HCT116 (cell line): ENCODE measurements around the gene SORCS2. TPM values are rescaled to one million over a fixed set of nuclear protein-coding genes. Genes with fewer than 3 reads are reported as not detected.

ENCODE experiments used
- ATAC-seq: fragments of 200-7000 bp; cut with Tn5 transposase; 2 replicates; pipeline ENCODE4 v1.9.1; 2020; ENCODE audit warnings: mild to moderate bottlenecking, moderate library complexity
- BruUV-seq: library from RNA; stranded (reverse); fragments of 400-500 nt; replicated peaks from 2 replicates; lab custom pipeline; 2021; lab: Mats Ljungman, UMichigan
- CTCF ChIA-PET: fragments of 300-600 bp; sonication (Branson Sonifier 250); formaldehyde crosslinking; loops from one replicate; lab custom pipeline; 2021; ENCODE audit warnings: antibody characterized with exemption; lab: Charles Lee
- POLR2A ChIA-PET: fragments of 300-600, 350-600 bp; sonication (Branson Sonifier 250); formaldehyde crosslinking; loops from one replicate; lab custom pipeline; 2021; ENCODE audit warnings: antibody characterized with exemption; lab: Charles Lee
- RAD21 ChIA-PET, 2 experiments: fragments of 300-600 bp; sonication (Branson Sonifier 250); formaldehyde crosslinking; loops; one replicate each; lab custom pipeline; 2023; ENCODE audit warnings: low total read pairs in 2 of 2; ENCODE audit not compliant: uncharacterized antibody in 2 of 2, unreplicated experiment in 2 of 2, low non-redundant PET in 1 of 2; lab: Charles Lee
- DNase-seq: peaks from one replicate; pipeline ENCODE4 v3.0.0-alpha.2; 2010; ENCODE audit warnings: low read depth, low spot score
- H2AFZ ChIP-seq: fragments of 200-600 bp; shearing (Covaris generic), sonication (generic); 2 replicates; pipeline ENCODE4 v1.6.1; 2017; ENCODE audit warnings: low read depth, mixed run types, mixed read lengths, antibody characterized with exemption, low read length; ENCODE audit not compliant: poor library complexity, severe bottlenecking
- H3K27ac ChIP-seq: 2 replicates; pipeline ENCODE4 v1.5.1; 2012; ENCODE audit warnings: low read depth, low read length
- H3K27me3 ChIP-seq: fragments of 200-600 bp; sonication (generic); 2 replicates; pipeline ENCODE4 v1.6.1; 2016; ENCODE audit warnings: mixed run types, low read length, mixed read lengths; ENCODE audit not compliant: insufficient read depth
- H3K36me3 ChIP-seq, 2 experiments: fragments of 200-500 bp in 1 of 2; fragments of 200-600 bp in 1 of 2; sonication (Bioruptor generic) in 1 of 2; sonication (generic) in 1 of 2; 2 replicates each; pipeline versions ENCODE4 v1.5.1 to v1.6.1; 2014 to 2016; ENCODE audit warnings: low read length in 2 of 2, inconsistent platforms in 1 of 2, mixed read lengths in 1 of 2, mixed run types in 1 of 2; ENCODE audit not compliant: insufficient read depth in 2 of 2, control insufficient read depth in 1 of 2
- H3K4me1 ChIP-seq, 2 experiments: fragments of 200-600 bp in 1 of 2; sonication (generic) in 1 of 2; 2 replicates each; pipeline versions ENCODE4 v1.5.1 to v1.6.1; 2012 to 2017; ENCODE audit warnings: low read length in 2 of 2, inconsistent platforms in 1 of 2, mild to moderate bottlenecking in 1 of 2, mixed read lengths in 1 of 2, mixed run types in 1 of 2, moderate library complexity in 1 of 2; ENCODE audit not compliant: insufficient read depth in 2 of 2, control insufficient read depth in 1 of 2
- H3K4me2 ChIP-seq: fragments of 200-600 bp; sonication (generic); 2 replicates; pipeline ENCODE4 v1.6.1; 2017; ENCODE audit warnings: mixed run types, low read length, mixed read lengths
- H3K4me3 ChIP-seq, 2 experiments: fragments of 200-600 bp in 1 of 2; sonication (generic) in 1 of 2; replicated peaks in 1 of 2; 2 replicates each; pipeline ENCODE4 v1.5.1; 2011 to 2016; ENCODE audit warnings: low read length in 2 of 2, control low read depth in 1 of 2, low read depth in 1 of 2, mild to moderate bottlenecking in 1 of 2, mixed read lengths in 1 of 2, mixed run types in 1 of 2
- H3K79me2 ChIP-seq: fragments of 200-600 bp; sonication (generic); 2 replicates; pipeline ENCODE4 v1.6.1; 2017; ENCODE audit warnings: mild to moderate bottlenecking, mixed run types, low read length, moderate library complexity, mixed read lengths; ENCODE audit not compliant: insufficient read depth
- H3K9ac ChIP-seq: fragments of 200-600 bp; sonication (generic); 2 replicates; pipeline ENCODE4 v1.6.1; 2016; ENCODE audit warnings: low read length, mixed read lengths
- H3K9me2 ChIP-seq: fragments of 200-600 bp; sonication (generic), shearing (Covaris generic); 2 replicates; pipeline ENCODE4 v1.6.1; 2017; ENCODE audit warnings: mixed run types, mild to moderate bottlenecking, moderate library complexity; ENCODE audit not compliant: insufficient read depth
- H3K9me3 ChIP-seq, 2 experiments: fragments of 200-500 bp in 1 of 2; fragments of 200-600 bp in 1 of 2; sonication (Bioruptor generic) in 1 of 2; sonication (generic) in 1 of 2; 2 replicates each; pipeline ENCODE4 v1.6.1; 2014 to 2017; ENCODE audit warnings: low read length in 2 of 2, mixed read lengths in 2 of 2, inconsistent platforms in 1 of 2, low read depth in 1 of 2, mild to moderate bottlenecking in 1 of 2, mixed run types in 1 of 2, moderate library complexity in 1 of 2; ENCODE audit not compliant: control insufficient read depth in 1 of 2, insufficient read depth in 1 of 2
- H4K20me1 ChIP-seq: fragments of 200-600 bp; sonication (generic), shearing (Covaris generic); 2 replicates; pipeline ENCODE4 v1.6.1; 2017; ENCODE audit warnings: mixed run types, mild to moderate bottlenecking, moderate library complexity; ENCODE audit not compliant: insufficient read depth
- ATF3 ChIP-seq: IDR thresholded peaks from 2 replicates; pipeline ENCODE4 v1.6.1; 2012
- EZH2 ChIP-seq: fragments of 200-600 bp; sonication (generic); IDR thresholded peaks from 2 replicates; pipeline ENCODE4 v1.6.1; 2017; ENCODE audit warnings: antibody characterized with exemption, mixed run types
- MAX ChIP-seq: IDR thresholded peaks from 2 replicates; pipeline ENCODE4 v1.6.1; 2012
- REST ChIP-seq: IDR thresholded peaks from 2 replicates; pipeline ENCODE4 v1.6.1; 2012; ENCODE audit warnings: low read depth
- SIN3A ChIP-seq: IDR thresholded peaks from 2 replicates; pipeline ENCODE4 v1.6.1; 2012; ENCODE audit warnings: low read depth
- TCF7L2 ChIP-seq: IDR thresholded peaks from 2 replicates; pipeline ENCODE4 v1.7.0; 2011; ENCODE audit warnings: borderline replicate concordance, inconsistent platforms; ENCODE audit not compliant: insufficient read depth, insufficient read length; ENCODE audit errors: extremely low read depth
- YY1 ChIP-seq: IDR thresholded peaks from 2 replicates; pipeline ENCODE4 v1.6.1; 2011; ENCODE audit warnings: low read length, low read depth, moderate library complexity, mild to moderate bottlenecking; ENCODE audit not compliant: insufficient replicate concordance; ENCODE audit errors: extremely low read depth
- ZBTB33 ChIP-seq: IDR thresholded peaks from 2 replicates; pipeline ENCODE4 v1.6.1; 2011; ENCODE audit warnings: mild to moderate bottlenecking, low read length, moderate library complexity; ENCODE audit not compliant: insufficient replicate concordance; ENCODE audit errors: extremely low read depth
- ZFX ChIP-seq: fragments of 450-650 bp; IDR thresholded peaks from 2 replicates; pipeline ENCODE4 v1.6.1; 2017
- intact Hi-C: fragments of 100-400 bp; cut with micrococcal nuclease; formaldehyde crosslinking; loops from 2 replicates; pipeline ENCODE4 v1.10.0; 2022
- total RNA-seq: library from RNA; stranded (reverse); gene quantifications from one replicate; pipeline ENCODE4 v1.2.1, GENCODE V29; 2021; ENCODE audit not compliant: unreplicated experiment

The SORCS2 gene
- total RNA-seq, 1 experiment from 2014 or later: 0.37 TPM

- ChIA-PET CTCF (no interaction called here), RAD21 (no interaction called here), POLR2A (no interaction called here)
- ATAC-seq (no peak), DNase-seq (no peak)
- Histone ChIP-seq H3K9ac (no peak overlapping the region), H4K20me1 (no peaks in the 10 kb centered on the region), H3K79me2 (no peaks in the 10 kb centered on the region), H3K4me2 (no peak overlapping the region), H2AFZ (no peak overlapping the region), H3K4me3 (no peak overlapping the region), H3K4me1 (no peaks in the 10 kb centered on the region), H3K9me3 (no peaks in the 10 kb centered on the region), H3K36me3 (peaks cover 2 to 3% of the 10 kb centered on the region in 2 experiments; a peak in 1 of 4 replicates), H3K27ac (no peak overlapping the region), H3K27me3 (no peaks in the 10 kb centered on the region), H3K9me2 (no peaks in the 10 kb centered on the region)
- BruUV-seq: no TSS peak
- intact Hi-C loops: no loop called here
- TF ChIP-seq MAX (no peak), EZH2 (no peak), ZBTB33 (no peak), SIN3A (no peak), YY1 (no peak), REST (no peak), ATF3 (no peak), ZFX (no peak), TCF7L2 (no peak)
Measured at GRCh38 chr4:7771541-7772507, 579.5 kb downstream of the SORCS2 start.
